ENCODE measurements around the gene SDC3.

The SDC3 gene

DNA sequence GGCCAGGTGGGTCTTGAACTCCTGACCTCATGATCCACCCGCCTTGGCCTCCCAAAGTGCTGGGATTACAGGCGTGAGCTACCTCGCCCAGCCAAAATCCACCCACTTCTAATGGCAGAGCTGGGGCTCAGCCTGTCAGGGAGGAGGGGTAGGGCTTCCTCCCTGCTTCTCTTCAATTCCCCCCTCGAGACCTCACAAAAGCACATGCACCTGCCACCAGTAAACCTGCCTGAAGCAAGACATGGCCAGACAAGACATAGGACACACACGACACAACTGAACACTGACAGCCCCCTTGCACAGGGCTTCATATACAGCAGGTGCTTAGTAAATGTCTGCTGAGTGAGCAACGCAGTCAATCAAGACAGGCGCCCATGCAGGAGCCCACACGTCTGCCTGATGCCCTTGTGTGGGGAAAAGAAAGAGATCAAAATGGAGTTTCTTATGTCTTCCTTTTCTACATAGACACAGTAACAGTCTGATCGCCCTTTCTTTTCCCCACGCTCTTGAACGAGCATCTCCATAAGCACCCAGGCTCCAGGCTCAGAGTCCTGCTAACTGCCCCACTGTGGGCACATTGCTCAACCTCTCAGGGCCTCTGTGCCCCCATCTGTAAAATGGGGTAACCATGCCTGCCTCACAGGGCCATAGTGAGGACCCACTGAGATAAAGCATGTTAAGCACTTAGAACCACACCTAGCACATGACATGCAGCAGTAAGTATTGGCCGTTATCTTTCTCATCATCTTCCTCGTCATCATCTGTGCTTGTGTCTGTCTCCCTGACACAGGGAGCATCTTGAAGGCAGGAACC is 8.8 kb downstream of the SDC3 start:
- Histone ChIP-seq H3K27ac (ENCODE audit: insufficient read depth, low read length, poor library complexity, severe bottlenecking) (no peak overlapping the region), H3K27me3 (replicated peaks; ENCODE audit: control insufficient read depth, insufficient read depth, low read length, poor library complexity, severe bottlenecking) (no peaks in the 10 kb centered on the region), H3K4me1 (ENCODE audit: control insufficient read depth, insufficient read depth, low read length, poor library complexity, severe bottlenecking) (no peaks in the 10 kb centered on the region), H3K9me3 (ENCODE audit: control insufficient read depth, low read length) (no peaks in the 10 kb centered on the region), H3K4me3 (ENCODE audit: insufficient read depth, low read depth, low read length, poor library complexity, severe bottlenecking) (no peak overlapping the region), H3K36me3 (ENCODE audit: control insufficient read depth, insufficient read depth, low read length) (no peaks in the 10 kb centered on the region)
- no peak for DNase-seq

DNA sequence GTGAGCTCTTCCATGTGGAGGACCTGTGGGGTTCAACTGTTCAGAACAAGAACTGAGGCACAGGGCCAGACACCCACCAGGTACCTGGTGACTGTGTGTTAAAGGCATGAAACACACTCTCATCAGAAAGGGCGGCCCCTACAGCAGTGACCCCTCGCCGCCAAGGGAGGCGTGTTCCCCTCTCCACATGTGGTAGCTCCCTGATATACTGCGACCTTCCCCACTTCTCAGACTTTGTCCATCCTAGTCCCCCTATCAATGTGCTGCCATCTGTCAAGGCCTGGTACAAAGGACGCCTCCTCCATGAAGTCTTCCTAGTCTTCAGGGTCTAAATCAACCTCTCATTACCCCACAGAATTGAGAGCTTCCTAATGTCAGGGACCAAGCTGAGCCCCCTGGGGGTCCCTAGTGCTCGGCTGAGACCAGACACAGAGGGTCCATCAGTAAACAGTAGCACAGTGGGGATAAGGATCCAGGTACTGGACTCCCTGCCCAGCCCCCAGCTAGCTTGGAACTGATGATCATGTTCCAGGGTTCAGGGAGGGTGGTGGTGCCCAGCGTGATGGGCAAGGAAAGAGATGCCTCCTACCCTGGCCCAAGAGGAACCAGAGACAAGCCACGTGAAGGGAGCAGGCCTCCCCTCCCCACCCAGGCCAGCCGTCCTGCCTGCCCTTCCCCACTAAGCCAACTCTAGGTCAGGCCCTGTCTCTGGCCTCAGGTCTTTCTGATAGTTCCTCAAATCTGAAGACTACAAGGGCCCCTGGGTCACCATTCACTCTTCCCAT is 10.3 kb downstream of the SDC3 start:
- Histone ChIP-seq H3K9me3 (ENCODE audit: control insufficient read depth, low read length) (no peaks in the 10 kb centered on the region), H3K36me3 (ENCODE audit: control insufficient read depth, insufficient read depth, low read length) (no peaks in the 10 kb centered on the region), H3K27me3 (replicated peaks; ENCODE audit: control insufficient read depth, insufficient read depth, low read length, poor library complexity, severe bottlenecking) (no peaks in the 10 kb centered on the region), H3K4me3 (ENCODE audit: insufficient read depth, low read depth, low read length, poor library complexity, severe bottlenecking) (no peak overlapping the region), H3K4me1 (ENCODE audit: control insufficient read depth, insufficient read depth, low read length, poor library complexity, severe bottlenecking) (no peaks in the 10 kb centered on the region), H3K27ac (ENCODE audit: insufficient read depth, low read length, poor library complexity, severe bottlenecking) (no peak overlapping the region)
- DNase-seq, result no peak

DNA sequence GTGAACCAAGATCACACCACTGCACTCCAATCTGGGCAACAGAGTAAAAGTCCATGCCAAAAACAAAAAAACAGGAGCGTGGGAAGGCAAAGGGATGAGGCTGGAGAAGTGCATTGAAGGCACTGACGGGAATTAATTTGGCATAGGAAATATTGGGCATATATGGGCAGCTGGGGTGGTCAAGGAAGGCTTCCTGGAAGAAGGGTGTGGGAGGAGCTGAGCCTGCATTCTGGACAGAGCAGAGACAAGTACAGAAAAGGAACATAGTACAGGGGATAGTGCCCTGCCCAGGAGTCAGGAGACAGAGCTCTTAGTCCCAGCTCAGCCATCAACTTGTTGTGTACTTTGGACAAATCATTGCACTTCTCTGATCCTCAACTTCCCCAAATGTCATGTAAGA is 11.7 kb downstream of the SDC3 start:
- Histone ChIP-seq H3K9me3 (ENCODE audit: control insufficient read depth, low read length) (no peaks in the 10 kb centered on the region), H3K27ac (ENCODE audit: insufficient read depth, low read length, poor library complexity, severe bottlenecking) (no peak overlapping the region), H3K27me3 (replicated peaks; ENCODE audit: control insufficient read depth, insufficient read depth, low read length, poor library complexity, severe bottlenecking) (no peaks in the 10 kb centered on the region), H3K4me3 (ENCODE audit: insufficient read depth, low read depth, low read length, poor library complexity, severe bottlenecking) (no peak overlapping the region), H3K4me1 (ENCODE audit: control insufficient read depth, insufficient read depth, low read length, poor library complexity, severe bottlenecking) (no peaks in the 10 kb centered on the region), H3K36me3 (ENCODE audit: control insufficient read depth, insufficient read depth, low read length) (no peaks in the 10 kb centered on the region)
- no peak for DNase-seq

DNA sequence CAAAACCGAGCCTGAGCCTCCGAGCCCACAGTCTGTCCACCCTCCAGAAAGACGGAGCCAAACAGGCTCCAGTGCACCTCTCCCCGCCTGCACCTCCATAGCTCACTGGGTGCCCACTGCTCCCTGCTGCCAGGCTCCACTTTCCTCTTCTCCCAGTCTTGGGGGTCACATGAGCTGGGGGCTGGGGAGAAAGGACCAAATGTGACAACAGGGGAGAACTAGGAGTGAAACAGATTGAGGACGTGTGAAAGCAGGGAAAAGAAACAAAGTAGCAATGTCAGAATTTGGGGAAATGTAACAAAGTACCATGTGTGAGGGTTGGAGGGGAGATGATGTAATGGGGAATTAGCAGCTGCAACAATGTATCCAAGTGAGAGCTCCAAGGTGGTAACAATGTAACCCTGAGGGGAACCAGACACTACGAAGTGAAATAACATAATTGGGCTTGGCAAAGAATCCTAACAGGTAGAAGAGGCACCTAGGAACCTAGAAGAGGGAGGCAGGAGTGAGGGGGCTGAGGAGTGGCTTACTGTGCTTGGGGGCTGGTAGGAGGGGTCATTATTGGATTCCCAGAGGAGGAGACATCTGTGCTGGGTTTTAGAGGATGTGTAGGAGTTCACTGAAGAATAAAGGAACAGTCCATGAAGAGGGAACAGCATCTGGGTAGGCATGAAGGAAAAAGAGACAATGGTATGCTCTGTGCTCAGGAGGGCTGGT is 12.5 kb downstream of the SDC3 start:
- Histone ChIP-seq H3K27ac (ENCODE audit: insufficient read depth, low read length, poor library complexity, severe bottlenecking) (no peak overlapping the region), H3K4me1 (ENCODE audit: control insufficient read depth, insufficient read depth, low read length, poor library complexity, severe bottlenecking) (no peaks in the 10 kb centered on the region), H3K9me3 (ENCODE audit: control insufficient read depth, low read length) (no peaks in the 10 kb centered on the region), H3K27me3 (replicated peaks; ENCODE audit: control insufficient read depth, insufficient read depth, low read length, poor library complexity, severe bottlenecking) (no peaks in the 10 kb centered on the region), H3K4me3 (ENCODE audit: insufficient read depth, low read depth, low read length, poor library complexity, severe bottlenecking) (no peak overlapping the region), H3K36me3 (ENCODE audit: control insufficient read depth, insufficient read depth, low read length) (no peaks in the 10 kb centered on the region)
- no peak for DNase-seq

DNA sequence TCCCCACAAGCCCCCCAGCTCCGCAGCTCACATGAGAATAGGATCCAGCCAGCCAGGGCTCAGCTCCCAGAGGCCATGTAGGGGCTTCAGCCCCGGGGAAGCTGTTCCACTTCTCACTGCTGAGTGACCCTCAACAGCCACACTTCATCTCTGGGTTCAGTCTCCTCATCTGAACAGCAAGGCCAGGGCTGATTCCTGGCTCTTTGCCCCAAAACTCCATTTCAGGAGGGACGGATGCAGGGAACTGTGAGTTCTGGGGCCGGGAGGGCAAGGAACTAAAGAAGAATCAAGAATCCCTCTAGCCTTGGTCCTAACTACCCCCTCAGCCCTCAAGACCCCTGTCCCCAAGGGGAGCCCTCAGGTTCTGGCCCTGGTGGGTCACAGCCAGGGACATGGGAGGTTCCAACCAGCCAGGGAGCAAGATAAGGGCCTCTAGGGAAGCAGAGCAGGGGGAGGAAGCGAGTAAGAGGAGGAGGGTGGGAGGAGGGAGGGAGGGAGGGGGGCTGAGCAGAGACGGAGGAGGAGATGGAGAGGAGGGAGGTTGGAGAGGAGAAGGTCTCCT is 13.1 kb downstream of the SDC3 start:
- no peaks in the 10 kb centered on the region for H3K4me1 ChIP-seq (ENCODE audit: control insufficient read depth, insufficient read depth, low read length, poor library complexity, severe bottlenecking)
- H3K27ac ChIP-seq (ENCODE audit: insufficient read depth, low read length, poor library complexity, severe bottlenecking), result no peak overlapping the region
- no peak for DNase-seq
- no peaks in the 10 kb centered on the region for H3K27me3 ChIP-seq (replicated peaks; ENCODE audit: control insufficient read depth, insufficient read depth, low read length, poor library complexity, severe bottlenecking)
- no peaks in the 10 kb centered on the region for H3K9me3 ChIP-seq (ENCODE audit: control insufficient read depth, low read length)
- H3K4me3 ChIP-seq (ENCODE audit: insufficient read depth, low read depth, low read length, poor library complexity, severe bottlenecking), result no peak overlapping the region
- H3K36me3 ChIP-seq (ENCODE audit: control insufficient read depth, insufficient read depth, low read length), result no peaks in the 10 kb centered on the region

DNA sequence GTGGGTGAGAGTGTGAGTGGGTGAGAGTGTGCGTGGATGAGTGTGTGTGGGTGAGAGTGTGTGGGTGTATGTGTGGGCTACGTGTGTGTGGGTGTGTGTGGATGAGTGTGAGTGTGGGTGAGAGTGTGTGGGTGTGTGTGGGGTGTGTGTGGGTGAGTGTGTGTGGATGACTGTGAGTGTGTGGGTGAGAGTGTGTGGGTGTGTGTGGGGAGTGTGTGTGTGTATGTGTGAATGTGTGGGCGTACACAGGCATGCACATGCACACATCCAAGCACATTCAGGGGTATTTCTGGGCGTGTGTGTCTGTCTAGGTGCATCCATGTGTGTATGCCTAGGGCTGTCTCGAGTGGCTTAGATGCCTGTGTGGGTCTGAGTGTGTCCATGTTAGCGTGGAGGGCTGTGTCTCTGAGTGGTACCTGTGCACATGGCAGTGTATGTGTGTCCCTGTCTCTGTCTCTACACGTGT is 14.0 kb downstream of the SDC3 start:
- no peaks in the 10 kb centered on the region for H3K36me3 ChIP-seq (ENCODE audit: control insufficient read depth, insufficient read depth, low read length)
- no peaks in the 10 kb centered on the region for H3K4me1 ChIP-seq (ENCODE audit: control insufficient read depth, insufficient read depth, low read length, poor library complexity, severe bottlenecking)
- no peaks in the 10 kb centered on the region for H3K9me3 ChIP-seq (ENCODE audit: control insufficient read depth, low read length)
- no peak for DNase-seq
- H3K27ac ChIP-seq (ENCODE audit: insufficient read depth, low read length, poor library complexity, severe bottlenecking), result no peak overlapping the region
- no peak overlapping the region for H3K4me3 ChIP-seq (ENCODE audit: insufficient read depth, low read depth, low read length, poor library complexity, severe bottlenecking)
- no peaks in the 10 kb centered on the region for H3K27me3 ChIP-seq (replicated peaks; ENCODE audit: control insufficient read depth, insufficient read depth, low read length, poor library complexity, severe bottlenecking)

DNA sequence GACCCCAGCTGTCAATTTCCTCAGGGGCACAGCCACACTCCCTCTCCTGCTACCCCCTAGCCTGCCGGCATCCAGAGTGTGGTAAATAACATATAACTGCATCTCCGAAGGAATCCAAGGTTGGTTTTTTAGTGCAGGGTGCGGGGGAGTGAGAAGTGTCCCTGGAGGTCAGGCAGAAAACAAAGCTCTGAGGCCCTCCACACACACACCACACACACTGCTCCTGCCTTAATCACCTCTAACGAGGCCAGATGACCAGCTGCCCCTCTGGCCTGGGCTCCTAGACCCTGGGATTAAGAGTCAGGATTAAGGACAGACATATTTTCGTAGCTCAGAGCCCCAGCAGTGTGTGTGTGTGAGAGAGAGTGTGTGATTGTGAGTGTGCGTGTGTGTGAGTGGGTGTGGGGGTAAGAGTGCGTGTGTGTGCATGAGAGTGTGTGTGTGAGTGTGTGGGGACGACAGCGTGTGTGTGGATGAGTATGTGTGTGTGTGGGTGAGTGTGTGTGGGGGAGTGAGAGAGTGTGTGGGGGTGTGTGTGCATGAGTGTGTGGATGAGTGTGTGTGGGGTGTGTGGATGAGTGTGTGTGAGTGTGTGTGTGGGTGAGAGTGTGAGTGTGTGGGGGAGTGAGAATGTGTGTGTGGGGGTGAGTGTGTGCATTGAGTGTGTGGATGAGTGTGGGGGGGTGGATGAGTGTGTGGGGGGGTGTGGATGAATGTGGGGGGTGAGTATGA is 14.6 kb downstream of the SDC3 start:
- no peak for DNase-seq
- H3K27ac ChIP-seq (ENCODE audit: insufficient read depth, low read length, poor library complexity, severe bottlenecking), result no peak overlapping the region

DNA sequence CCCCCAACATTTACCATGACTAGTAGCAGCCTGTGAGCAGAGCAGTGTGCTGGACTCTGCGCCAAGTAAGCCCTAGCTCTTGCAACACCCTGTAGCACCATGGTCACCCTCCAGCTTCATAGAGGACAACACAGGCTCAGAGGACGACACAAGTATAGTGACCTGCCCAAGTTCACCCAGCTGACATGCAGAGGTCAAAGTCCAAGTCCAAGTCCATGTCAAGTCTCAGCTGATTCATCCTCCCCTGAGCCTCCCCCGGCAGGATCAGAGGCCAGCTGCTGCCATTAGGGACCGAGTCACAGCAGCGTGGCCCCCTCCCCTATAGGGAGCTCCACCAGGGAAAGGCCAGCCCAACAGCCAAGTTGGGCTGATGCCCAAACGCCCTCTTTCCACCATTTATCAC is 15.9 kb downstream of the SDC3 start:
- H3K9me3 ChIP-seq (ENCODE audit: control insufficient read depth, low read length), result no peaks in the 10 kb centered on the region
- H3K27ac ChIP-seq (ENCODE audit: insufficient read depth, low read length, poor library complexity, severe bottlenecking), result no peak overlapping the region
- no peak overlapping the region for H3K4me3 ChIP-seq (ENCODE audit: insufficient read depth, low read depth, low read length, poor library complexity, severe bottlenecking)
- H3K4me1 ChIP-seq (ENCODE audit: control insufficient read depth, insufficient read depth, low read length, poor library complexity, severe bottlenecking), result no peaks in the 10 kb centered on the region
- no peaks in the 10 kb centered on the region for H3K27me3 ChIP-seq (replicated peaks; ENCODE audit: control insufficient read depth, insufficient read depth, low read length, poor library complexity, severe bottlenecking)
- H3K36me3 ChIP-seq (ENCODE audit: control insufficient read depth, insufficient read depth, low read length), result no peaks in the 10 kb centered on the region
- no peak for DNase-seq

More for the DNA sequence above, 14.6 kb downstream of the SDC3 start:
- no peaks in the 10 kb centered on the region for H3K27me3 ChIP-seq (replicated peaks; ENCODE audit: control insufficient read depth, insufficient read depth, low read length, poor library complexity, severe bottlenecking)
- no peaks in the 10 kb centered on the region for H3K9me3 ChIP-seq (ENCODE audit: control insufficient read depth, low read length)
- H3K4me3 ChIP-seq (ENCODE audit: insufficient read depth, low read depth, low read length, poor library complexity, severe bottlenecking), result no peak overlapping the region
- H3K4me1 ChIP-seq (ENCODE audit: control insufficient read depth, insufficient read depth, low read length, poor library complexity, severe bottlenecking), result no peaks in the 10 kb centered on the region
- H3K36me3 ChIP-seq (ENCODE audit: control insufficient read depth, insufficient read depth, low read length), result no peaks in the 10 kb centered on the region

DNA sequence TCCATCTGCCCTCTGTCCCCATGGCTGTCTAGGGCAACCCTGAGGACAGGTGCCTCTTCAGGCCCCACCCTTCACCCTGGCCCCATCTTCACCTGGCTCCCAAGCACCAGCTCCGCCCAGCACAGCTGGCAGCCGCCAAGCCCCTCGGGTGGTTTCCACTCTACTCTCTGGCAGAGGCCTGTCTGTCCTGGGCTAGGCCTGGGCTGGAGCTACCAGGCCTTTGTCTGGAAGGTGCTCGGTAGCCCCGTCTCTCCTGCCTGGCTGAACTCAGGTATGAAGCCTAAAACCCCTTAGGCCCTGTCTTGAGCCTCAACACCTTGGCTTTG is 17.4 kb downstream of the SDC3 start:
- H3K27me3 ChIP-seq (replicated peaks; ENCODE audit: control insufficient read depth, insufficient read depth, low read length, poor library complexity, severe bottlenecking), result no peaks in the 10 kb centered on the region
- no peak overlapping the region for H3K27ac ChIP-seq (ENCODE audit: insufficient read depth, low read length, poor library complexity, severe bottlenecking)
- no peak overlapping the region for H3K4me3 ChIP-seq (ENCODE audit: insufficient read depth, low read depth, low read length, poor library complexity, severe bottlenecking)
- H3K36me3 ChIP-seq (ENCODE audit: control insufficient read depth, insufficient read depth, low read length), result no peaks in the 10 kb centered on the region
- no peak for DNase-seq
- no peaks in the 10 kb centered on the region for H3K4me1 ChIP-seq (ENCODE audit: control insufficient read depth, insufficient read depth, low read length, poor library complexity, severe bottlenecking)
- H3K9me3 ChIP-seq (ENCODE audit: control insufficient read depth, low read length), result no peaks in the 10 kb centered on the region
